Esophagus squamous epithelium (tissue), 5 donors: ENCODE results near the gene ADRM1. TPM values are rescaled to one million over a fixed set of nuclear protein-coding genes. Genes with fewer than 3 reads are reported as not detected.

Experiments
- DNase-seq: peaks from one replicate; lab custom pipeline; 2025; lab: John Stamatoyannopoulos, UW
- H3K27ac ChIP-seq, 4 donors: fragments of 200-600 bp; sonication (generic); one replicate each; pipeline ENCODE4 v1.5.1; 2016 to 2019; ENCODE audit warnings: mild to moderate bottlenecking in 1 of 4
- H3K27me3 ChIP-seq, 4 donors: fragments of 200-600 bp; sonication (generic); 1 replicate in 3 of 4; 2 replicates in 1 of 4; pipeline versions ENCODE4 v1.5.1 to v1.6.0; 2017 to 2021; ENCODE audit warnings: antibody characterized with exemption in 1 of 4
- H3K36me3 ChIP-seq, 3 donors: fragments of 200-600 bp; sonication (generic); one replicate each; pipeline ENCODE4 v1.5.1; 2016 to 2019
- H3K4me1 ChIP-seq, 3 donors: fragments of 200-600 bp; sonication (generic); one replicate each; pipeline ENCODE4 v1.5.1; 2017 to 2019
- H3K4me3 ChIP-seq, 4 donors: fragments of 200-600 bp; sonication (generic); 1 replicate in 3 of 4; 2 replicates in 1 of 4; pipeline ENCODE4 v1.5.1; 2016 to 2019; ENCODE audit warnings: mild to moderate bottlenecking in 2 of 4, moderate library complexity in 1 of 4
- H3K9me3 ChIP-seq, 3 donors: fragments of 200-600 bp; sonication (generic); one replicate each; pipeline ENCODE4 v1.5.1; 2016 to 2019
- CTCF ChIP-seq, 6 experiments: fragments of 450-650 bp in 4 of 6; fragments of 200-600 bp in 2 of 6; sonication (generic) in 2 of 6; IDR thresholded peaks; one replicate each; pipeline ENCODE4 v1.5.1; 2016 to 2019; ENCODE audit warnings: antibody characterized with exemption in 6 of 6, mild to moderate bottlenecking in 4 of 6, moderate library complexity in 4 of 6
- POLR2A ChIP-seq, 4 donors: fragments of 450-650 bp; IDR thresholded peaks; one replicate each; pipeline ENCODE4 v1.6.1; 2017; ENCODE audit warnings: antibody characterized with exemption in 4 of 4, mild to moderate bottlenecking in 4 of 4, moderate library complexity in 3 of 4
- WGBS, 2 donors: methylation state at CpG; one replicate each; pipeline ENCODE4 v1.1.5; 2018; 5-methylcytosine and 5-hydroxymethylcytosine counted together
- intact Hi-C: fragments of 100-400 bp; cut with DNase I; formaldehyde crosslinking; loops from one replicate; pipeline ENCODE4 v1.15.0; 2022
- total RNA-seq, 4 donors: library from RNA; depleted of rRNA; stranded (reverse); fragments of >200 nt; gene quantifications; one replicate each; pipeline ENCODE4 v1.1.0, GENCODE V29; 2016
- donor health status: DM: yes; HTN: yes; CAD: no.

Gene ADRM1
- total RNA-seq, 4 donors from 2014 or later: 126 to 173 (median 133) TPM

- Histone ChIP-seq H3K4me1 (peaks cover 0 to 19% (median 6%) of the 10 kb centered on the region in 3 donors), H3K27me3 (no peaks in the 10 kb centered on the region), H3K36me3 (peaks cover 7 to 90% (median 22%) of the 10 kb centered on the region in 3 donors), H3K27ac (no peak overlapping the region), H3K9me3 (no peaks in the 10 kb centered on the region), H3K4me3 (no peak overlapping the region)
- intact Hi-C loops: no loop called here
- 86 to 100% methylated on average over 3 to 6 of the region's 17 CpGs for WGBS, 2 donors
- no peak for TF ChIP-seq CTCF (IDR thresholded peaks at IDR 0.05)
- no peak for TF ChIP-seq POLR2A (IDR thresholded peaks at IDR 0.05)
- DNase-seq: no peak
These were observed 32.9 kb upstream of the ADRM1 start for GRCh38 chr20:62269871-62270270.

- H3K27me3 ChIP-seq: no peaks in the 10 kb centered on the region
- H3K9me3 ChIP-seq: no peaks in the 10 kb centered on the region
- H3K36me3 ChIP-seq: peaks cover 7 to 88% (median 22%) of the 10 kb centered on the region in 3 donors
- H3K4me1 ChIP-seq: peaks cover 0 to 11% (median 2%) of the 10 kb centered on the region in 3 donors
- TF ChIP-seq CTCF (IDR thresholded peaks at IDR 0.05): no peak
- no peak for TF ChIP-seq POLR2A (IDR thresholded peaks at IDR 0.05)
- no peak for DNase-seq
- no peak overlapping the region for H3K4me3 ChIP-seq
- intact Hi-C loops: no loop called here
- 86% methylated on average over 1 of the region's 10 CpGs; no CpG with 5 or more reads in 1 of the 2 donors for WGBS, 2 donors
- no peak overlapping the region for H3K27ac ChIP-seq
These were observed 30.6 kb upstream of the ADRM1 start for GRCh38 chr20:62272200-62272599.

- WGBS, 2 donors: 91 to 92% methylated on average over 18 of the region's 18 CpGs
- TF ChIP-seq POLR2A (IDR thresholded peaks at IDR 0.05) (no peak), CTCF (IDR thresholded peaks at IDR 0.05) (no peak)
- no peak for DNase-seq
- no peak overlapping the region for H3K27ac ChIP-seq
- H3K36me3 ChIP-seq: peaks cover 7 to 91% (median 22%) of the 10 kb centered on the region in 3 donors
- intact Hi-C loops: no loop called here
- H3K27me3 ChIP-seq: no peaks in the 10 kb centered on the region
- H3K4me1 ChIP-seq: no peaks in the 10 kb centered on the region
- H3K4me3 ChIP-seq: no peak overlapping the region
- H3K9me3 ChIP-seq: no peaks in the 10 kb centered on the region
These were observed 29.4 kb upstream of the ADRM1 start for GRCh38 chr20:62273416-62273815.

- Histone ChIP-seq H3K4me3 (no peak overlapping the region), H3K27me3 (no peaks in the 10 kb centered on the region), H3K27ac (no peak overlapping the region), H3K36me3 (peaks cover 11 to 91% (median 28%) of the 10 kb centered on the region in 3 donors), H3K4me1 (no peaks in the 10 kb centered on the region), H3K9me3 (no peaks in the 10 kb centered on the region)
- TF ChIP-seq POLR2A (IDR thresholded peaks at IDR 0.05): no peak
- no peak for TF ChIP-seq CTCF (IDR thresholded peaks at IDR 0.05)
- intact Hi-C loops: no loop called here
- WGBS, 2 donors: 74 to 83% methylated on average over 3 to 5 of the region's 13 CpGs
- no peak for DNase-seq
These were observed 28.4 kb upstream of the ADRM1 start for GRCh38 chr20:62274332-62274950.

- H3K4me1 ChIP-seq: no peaks in the 10 kb centered on the region
- no peak for DNase-seq
- H3K4me3 ChIP-seq: no peak overlapping the region
- TF ChIP-seq CTCF (IDR thresholded peaks at IDR 0.05) (no peak), POLR2A (IDR thresholded peaks at IDR 0.05) (no peak)
- intact Hi-C loops: no loop called here
- H3K9me3 ChIP-seq: no peaks in the 10 kb centered on the region
- no peak overlapping the region for H3K27ac ChIP-seq
- peaks cover 19 to 91% (median 34%) of the 10 kb centered on the region in 3 donors for H3K36me3 ChIP-seq
- no peaks in the 10 kb centered on the region for H3K27me3 ChIP-seq
- 86 to 88% methylated on average over 10 of the region's 10 CpGs for WGBS, 2 donors
These were observed 27.6 kb upstream of the ADRM1 start for GRCh38 chr20:62275219-62275618.
